WI38 (cell line): ENCODE results near the gene HSPB9.

Experiments used
- H3K4me3 ChIP-seq: 2 replicates; pipeline ENCODE4 v1.5.1; 2011; ENCODE audit warnings: low read depth, mild to moderate bottlenecking, control low read depth, low read length
- TF ChIP-seq, protein P1 (sequence below): IDR thresholded peaks from 2 replicates; pipeline ENCODE4 v1.5.1; 2012; ENCODE audit warnings: low read depth, mild to moderate bottlenecking, control low read depth, low read length

HSPB9 gene

DNA sequence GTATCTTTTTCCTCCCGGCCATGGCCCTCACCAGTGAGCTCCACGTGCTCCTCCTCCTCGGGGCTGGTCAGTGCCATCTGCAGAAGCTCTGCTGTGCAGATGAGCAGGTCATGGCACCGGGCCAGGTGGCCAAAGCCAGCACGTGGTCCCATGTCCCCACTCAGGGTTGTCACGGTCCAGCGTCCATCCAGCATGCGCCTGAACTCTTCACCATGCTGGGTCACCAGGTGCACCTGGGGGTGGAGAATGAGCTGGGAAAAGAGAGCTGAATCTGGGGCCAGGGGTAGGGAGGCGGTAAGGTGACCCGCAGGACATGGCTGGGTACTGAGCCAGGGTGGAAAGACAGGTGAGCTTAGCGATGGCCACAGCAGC is 11.4 kb upstream of the HSPB9 start:
- no peak overlapping the region for H3K4me3 ChIP-seq
- TF ChIP-seq, protein P1, sequence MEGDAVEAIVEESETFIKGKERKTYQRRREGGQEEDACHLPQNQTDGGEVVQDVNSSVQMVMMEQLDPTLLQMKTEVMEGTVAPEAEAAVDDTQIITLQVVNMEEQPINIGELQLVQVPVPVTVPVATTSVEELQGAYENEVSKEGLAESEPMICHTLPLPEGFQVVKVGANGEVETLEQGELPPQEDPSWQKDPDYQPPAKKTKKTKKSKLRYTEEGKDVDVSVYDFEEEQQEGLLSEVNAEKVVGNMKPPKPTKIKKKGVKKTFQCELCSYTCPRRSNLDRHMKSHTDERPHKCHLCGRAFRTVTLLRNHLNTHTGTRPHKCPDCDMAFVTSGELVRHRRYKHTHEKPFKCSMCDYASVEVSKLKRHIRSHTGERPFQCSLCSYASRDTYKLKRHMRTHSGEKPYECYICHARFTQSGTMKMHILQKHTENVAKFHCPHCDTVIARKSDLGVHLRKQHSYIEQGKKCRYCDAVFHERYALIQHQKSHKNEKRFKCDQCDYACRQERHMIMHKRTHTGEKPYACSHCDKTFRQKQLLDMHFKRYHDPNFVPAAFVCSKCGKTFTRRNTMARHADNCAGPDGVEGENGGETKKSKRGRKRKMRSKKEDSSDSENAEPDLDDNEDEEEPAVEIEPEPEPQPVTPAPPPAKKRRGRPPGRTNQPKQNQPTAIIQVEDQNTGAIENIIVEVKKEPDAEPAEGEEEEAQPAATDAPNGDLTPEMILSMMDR = no peak

DNA sequence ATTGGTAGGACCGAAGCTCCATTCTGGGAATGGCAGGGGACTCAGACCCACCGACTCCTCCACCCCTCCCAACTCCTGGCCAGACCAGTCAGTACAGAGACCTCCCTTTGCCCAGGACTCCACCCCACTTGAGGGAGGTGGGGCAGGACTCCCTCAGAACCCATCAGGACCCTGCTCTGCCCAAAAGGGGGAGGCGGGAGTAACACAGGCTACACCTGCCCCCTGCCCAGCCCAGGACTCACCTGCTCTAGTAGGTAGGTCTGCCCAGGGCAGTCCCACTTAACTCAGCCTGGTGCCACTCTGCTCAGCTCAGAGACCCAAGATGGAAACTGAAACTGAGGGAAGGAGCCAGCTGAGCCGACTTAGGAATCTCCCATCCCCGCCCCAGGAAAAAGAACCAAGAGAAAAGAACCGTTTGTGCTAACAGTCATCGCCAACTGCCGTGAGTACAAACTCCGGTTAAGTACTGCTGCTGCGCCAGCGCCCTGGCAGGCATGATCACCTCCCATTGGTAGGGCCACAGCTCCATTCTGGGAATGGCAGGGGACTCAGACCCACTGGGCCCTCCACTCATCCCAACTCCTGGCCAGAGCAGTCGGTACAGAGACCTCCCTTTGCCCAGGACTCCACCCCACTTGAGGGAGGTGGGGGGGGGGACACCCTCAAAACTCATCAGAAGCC is 10.6 kb upstream of the HSPB9 start:
- peak overlapping the region; percentile 52 for H3K4me3 ChIP-seq
- TF ChIP-seq, protein P1 = no peak

DNA sequence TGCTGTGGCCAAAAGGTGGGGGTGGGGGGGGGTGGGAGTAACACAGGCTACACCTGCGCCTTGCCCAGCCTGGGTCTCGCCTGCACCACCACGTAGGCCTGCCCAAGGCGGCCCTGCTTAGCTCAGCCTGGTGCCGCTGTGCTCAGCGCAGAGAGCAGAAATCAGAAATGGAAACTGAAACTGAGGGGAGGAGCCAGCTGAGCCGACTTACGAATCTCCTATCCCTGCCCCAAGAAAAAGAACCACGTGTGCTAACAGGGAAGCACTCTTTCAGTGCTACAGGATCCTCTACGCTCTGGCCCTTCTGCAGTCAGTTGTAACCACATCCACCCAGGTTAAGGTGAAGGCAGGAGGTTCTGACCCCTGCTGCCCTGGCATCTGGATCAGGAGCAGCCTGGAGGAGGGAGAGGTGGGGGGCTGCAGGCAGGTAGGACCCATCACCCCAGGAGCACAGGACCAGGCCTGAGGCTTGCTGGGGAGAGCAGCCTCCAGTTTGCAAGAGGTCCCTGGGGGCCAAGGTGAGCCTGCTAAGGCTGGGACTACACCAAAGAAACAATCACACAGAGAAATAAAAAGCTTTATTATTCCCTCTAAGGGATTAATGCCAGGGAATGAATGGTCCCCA is 9.9 kb upstream of the HSPB9 start, which contains the start of gene DHX58:
Gene DHX58, minus strand, starts transcription at position 163 of the 625 bp plus-strand sequence. CDS start 822 bp downstream, outside the sequence.
- H3K4me3 ChIP-seq = peak within 1 kb of the TSS; percentile 52
- TF ChIP-seq, protein P1 = no peak

GRCh38 chr17:42113293-42114069 is 9.1 kb upstream of the HSPB9 start:
- TF ChIP-seq, protein P1 = no peak
- H3K4me3 ChIP-seq = no peak overlapping the region

GRCh38 chr17:42114118-42114517 is 8.5 kb upstream of the HSPB9 start:
- TF ChIP-seq, protein P1 = no peak
- no peak overlapping the region for H3K4me3 ChIP-seq

GRCh38 chr17:42116705-42117396 is 5.8 kb upstream of the HSPB9 start:
- TF ChIP-seq, protein P1 = peak; percentile 78
- H3K4me3 ChIP-seq = no peak overlapping the region
